Fibroblast of lung (primary cell): ENCODE results near the gene MSTN. TPM values are rescaled to one million over a fixed set of nuclear protein-coding genes. Genes with fewer than 3 reads are reported as not detected.
A peak's percentile ranks its signal among the peaks of the same experiment; 100 is the strongest.

ENCODE experiments used
- DNase-seq, 2 donors: peaks; one replicate each; pipeline versions ENCODE4 v3.0.0 to v3.0.0-alpha.2; 2010; ENCODE audit warnings: low read depth in 2 of 2
- H2AFZ ChIP-seq: 2 replicates; pipeline ENCODE4 v1.5.1; 2012; ENCODE audit warnings: low read length, control low read depth, inconsistent platforms
- H3K27ac ChIP-seq: 2 replicates; pipeline ENCODE4 v1.5.1; 2011; ENCODE audit warnings: low read length, control low read depth; ENCODE audit not compliant: insufficient read depth
- H3K27me3 ChIP-seq: 2 replicates; pipeline ENCODE4 v1.5.1; 2011; ENCODE audit warnings: mild to moderate bottlenecking, low read length; ENCODE audit not compliant: control insufficient read depth, insufficient read depth
- H3K36me3 ChIP-seq: 2 replicates; pipeline ENCODE4 v1.5.1; 2011; ENCODE audit warnings: low read length; ENCODE audit not compliant: control insufficient read depth, insufficient read depth
- H3K4me1 ChIP-seq: 2 replicates; pipeline ENCODE4 v1.5.1; 2011; ENCODE audit warnings: low read length; ENCODE audit not compliant: control insufficient read depth, insufficient read depth; ENCODE audit errors: extremely low read depth
- H3K4me2 ChIP-seq: 2 replicates; pipeline ENCODE4 v1.5.1; 2011; ENCODE audit warnings: low read length, control low read depth; ENCODE audit not compliant: insufficient read depth; ENCODE audit errors: extremely low read depth
- H3K4me3 ChIP-seq, 4 experiments: fragments of 200-600 bp in 1 of 4; sonication (generic) in 1 of 4; replicated peaks in 1 of 4; 2 replicates each; pipeline ENCODE4 v1.5.1; 2011 to 2016; ENCODE audit warnings: low read length in 4 of 4, low read depth in 3 of 4, mild to moderate bottlenecking in 3 of 4, control low read depth in 2 of 4, inconsistent platforms in 1 of 4, mixed read lengths in 1 of 4; ENCODE audit not compliant: insufficient read depth in 1 of 4; ENCODE audit errors: control extremely low read depth in 1 of 4
- H3K79me2 ChIP-seq: 2 replicates; pipeline ENCODE4 v1.5.1; 2012; ENCODE audit warnings: mild to moderate bottlenecking, low read length, inconsistent platforms; ENCODE audit not compliant: control insufficient read depth, insufficient read depth
- H3K9ac ChIP-seq: 2 replicates; pipeline ENCODE4 v1.5.1; 2011; ENCODE audit warnings: mild to moderate bottlenecking, low read length, control low read depth; ENCODE audit not compliant: insufficient read depth
- H3K9me3 ChIP-seq: 2 replicates; pipeline ENCODE4 v1.5.1; 2012; ENCODE audit warnings: low read depth, low read length; ENCODE audit not compliant: control insufficient read depth, insufficient read depth
- H4K20me1 ChIP-seq: 2 replicates; pipeline ENCODE4 v1.5.1; 2011; ENCODE audit warnings: low read length; ENCODE audit not compliant: control insufficient read depth, insufficient read depth; ENCODE audit errors: extremely low read depth
- EZH2 ChIP-seq: IDR thresholded peaks from 2 replicates; pipeline ENCODE4 v1.5.1; 2012; ENCODE audit warnings: low read length, control low read depth, mild to moderate bottlenecking; ENCODE audit errors: missing control alignments
- polyA plus RNA-seq, 2 donors: library from polyadenylated mRNA; depleted of rRNA in 1 of 2; stranded (reverse) in 1 of 2; unstranded in 1 of 2; fragments of >200 nt; gene quantifications; 2 replicates each; pipeline ENCODE4 v1.2.1, GENCODE V29; 2011 to 2012; ENCODE audit warnings: missing spikeins in 1 of 2
- total RNA-seq: library from RNA; depleted of rRNA; stranded (reverse); fragments of >200 nt; gene quantifications from 2 replicates; pipeline ENCODE4 v1.2.1, GENCODE V29; 2014
- TF ChIP-seq, protein P1 (sequence below), 2 donors: IDR thresholded peaks in 1 of 2; conservative IDR thresholded peaks in 1 of 2; 1 replicate in 1 of 2; 2 replicates in 1 of 2; pipeline ENCODE4 v1.5.1; 2011 to 2012; ENCODE audit warnings: low read length in 2 of 2, control low read depth in 1 of 2, inconsistent platforms in 1 of 2, low read depth in 1 of 2, mild to moderate bottlenecking in 1 of 2

MSTN gene
- total and polyA plus RNA-seq, 2 donors (not counting 1 experiment from before 2014, with no cell fraction given), result 3.1 to 19.6 TPM

DNA sequence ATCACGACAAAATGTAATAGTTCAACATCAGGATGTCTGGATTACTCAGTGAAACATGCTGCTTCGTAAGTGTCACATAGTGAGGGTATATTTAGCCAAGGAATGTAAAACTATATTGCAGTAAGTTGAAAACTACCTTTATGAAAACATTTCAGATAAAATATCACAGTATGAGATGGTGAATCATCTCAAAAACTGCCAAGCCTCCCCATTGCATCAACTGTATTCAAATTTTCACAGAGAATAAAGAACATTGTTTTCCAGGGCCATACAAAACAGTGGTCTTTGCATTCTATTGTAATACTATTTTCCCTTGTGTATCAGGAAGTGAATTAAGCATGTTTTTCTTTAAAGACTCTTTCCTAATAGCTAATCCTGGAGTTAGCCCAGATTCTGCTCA, 47.6 kb upstream of the MSTN start:
- no peak overlapping the region for H3K27ac ChIP-seq
- no peak for TF ChIP-seq EZH2
- TF ChIP-seq, protein P1, sequence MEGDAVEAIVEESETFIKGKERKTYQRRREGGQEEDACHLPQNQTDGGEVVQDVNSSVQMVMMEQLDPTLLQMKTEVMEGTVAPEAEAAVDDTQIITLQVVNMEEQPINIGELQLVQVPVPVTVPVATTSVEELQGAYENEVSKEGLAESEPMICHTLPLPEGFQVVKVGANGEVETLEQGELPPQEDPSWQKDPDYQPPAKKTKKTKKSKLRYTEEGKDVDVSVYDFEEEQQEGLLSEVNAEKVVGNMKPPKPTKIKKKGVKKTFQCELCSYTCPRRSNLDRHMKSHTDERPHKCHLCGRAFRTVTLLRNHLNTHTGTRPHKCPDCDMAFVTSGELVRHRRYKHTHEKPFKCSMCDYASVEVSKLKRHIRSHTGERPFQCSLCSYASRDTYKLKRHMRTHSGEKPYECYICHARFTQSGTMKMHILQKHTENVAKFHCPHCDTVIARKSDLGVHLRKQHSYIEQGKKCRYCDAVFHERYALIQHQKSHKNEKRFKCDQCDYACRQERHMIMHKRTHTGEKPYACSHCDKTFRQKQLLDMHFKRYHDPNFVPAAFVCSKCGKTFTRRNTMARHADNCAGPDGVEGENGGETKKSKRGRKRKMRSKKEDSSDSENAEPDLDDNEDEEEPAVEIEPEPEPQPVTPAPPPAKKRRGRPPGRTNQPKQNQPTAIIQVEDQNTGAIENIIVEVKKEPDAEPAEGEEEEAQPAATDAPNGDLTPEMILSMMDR (conservative IDR thresholded peaks at IDR 0.05 in 1 of 2, IDR thresholded peaks at IDR 0.05 in 1 of 2; ENCODE audit: low read depth in 1 of 2, low read length in 2 of 2), result no peak
- H4K20me1 ChIP-seq, result no peaks in the 10 kb centered on the region
- no peak overlapping the region for H3K9ac ChIP-seq
- no peaks in the 10 kb centered on the region for H3K4me1 ChIP-seq
- DNase-seq, result peak in 1 of 2 donors; percentile 55
- H2AFZ ChIP-seq, result no peak overlapping the region
- H3K9me3 ChIP-seq, result no peaks in the 10 kb centered on the region
- no peak overlapping the region for H3K4me3 ChIP-seq
- no peak overlapping the region for H3K4me2 ChIP-seq
- H3K79me2 ChIP-seq, result no peaks in the 10 kb centered on the region
- H3K27me3 ChIP-seq, result no peaks in the 10 kb centered on the region
- no peaks in the 10 kb centered on the region for H3K36me3 ChIP-seq

DNA sequence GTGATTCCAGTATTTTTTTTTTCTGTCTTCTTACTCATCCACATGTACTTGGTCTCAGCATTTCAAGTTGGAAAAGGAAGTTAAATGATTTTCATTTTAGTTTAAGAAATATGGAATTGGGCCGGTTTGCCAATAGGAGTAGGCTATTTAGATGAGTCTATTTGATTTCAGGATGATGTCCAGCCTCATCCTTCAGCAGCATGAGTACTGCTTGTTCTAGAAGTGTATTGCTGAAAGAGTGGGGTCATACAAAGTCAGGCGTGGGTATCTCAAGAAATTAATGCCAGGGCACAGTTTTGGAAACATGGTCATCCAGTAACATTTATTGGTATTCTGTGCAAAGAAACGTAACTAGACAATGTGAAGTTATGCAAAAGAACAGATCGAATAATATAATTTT, 44.9 kb upstream of the MSTN start:
- Histone ChIP-seq H3K79me2 (no peaks in the 10 kb centered on the region), H3K4me1 (no peaks in the 10 kb centered on the region), H3K27me3 (no peaks in the 10 kb centered on the region), H2AFZ (no peak overlapping the region), H3K9me3 (no peaks in the 10 kb centered on the region), H3K27ac (no peak overlapping the region), H3K9ac (no peak overlapping the region), H3K4me2 (no peak overlapping the region), H3K36me3 (no peaks in the 10 kb centered on the region), H3K4me3 (no peak overlapping the region), H4K20me1 (no peaks in the 10 kb centered on the region)
- DNase-seq, result no peak
- no peak for TF ChIP-seq EZH2
- TF ChIP-seq, protein P1 (conservative IDR thresholded peaks at IDR 0.05 in 1 of 2, IDR thresholded peaks at IDR 0.05 in 1 of 2; ENCODE audit: low read depth in 1 of 2, low read length in 2 of 2), result no peak

DNA sequence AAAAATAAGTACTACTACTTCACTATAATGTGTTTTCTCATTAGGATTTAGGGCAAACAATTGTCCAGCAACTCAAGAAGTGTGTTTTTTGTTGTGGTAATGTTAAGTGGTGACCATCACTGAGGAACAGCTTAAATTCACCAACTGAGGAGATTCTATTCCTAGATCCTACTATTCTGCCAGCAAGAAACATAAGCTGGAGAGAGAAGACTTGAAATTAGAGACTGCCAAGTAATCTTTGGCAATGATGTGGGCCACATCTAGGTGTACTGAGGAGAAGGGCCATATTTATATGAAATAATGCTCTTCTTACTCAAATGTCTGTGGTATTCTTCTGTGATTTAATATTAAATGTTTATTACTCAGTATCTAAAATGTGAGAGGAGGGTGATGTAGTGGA, 44.3 kb upstream of the MSTN start:
- TF ChIP-seq, protein P1 (conservative IDR thresholded peaks at IDR 0.05 in 1 of 2, IDR thresholded peaks at IDR 0.05 in 1 of 2; ENCODE audit: low read depth in 1 of 2, low read length in 2 of 2), result no peak
- TF ChIP-seq EZH2, result no peak
- no peak overlapping the region for H3K4me2 ChIP-seq
- no peaks in the 10 kb centered on the region for H3K9me3 ChIP-seq
- no peak overlapping the region for H3K4me3 ChIP-seq
- H3K4me1 ChIP-seq, result no peaks in the 10 kb centered on the region
- no peak overlapping the region for H3K9ac ChIP-seq
- H4K20me1 ChIP-seq, result no peaks in the 10 kb centered on the region
- H3K27me3 ChIP-seq, result no peaks in the 10 kb centered on the region
- H3K36me3 ChIP-seq, result no peaks in the 10 kb centered on the region
- no peak overlapping the region for H3K27ac ChIP-seq
- H2AFZ ChIP-seq, result no peak overlapping the region
- H3K79me2 ChIP-seq, result no peaks in the 10 kb centered on the region
- no peak for DNase-seq
